ENCODE measurements around the gene DES.

GRCh38 chr2:219466816-219467735 is 48.9 kb downstream of the DES start:
- TF ChIP-seq CTCF (IDR thresholded peaks at IDR 0.05 in 2 of 3, conservative IDR thresholded peaks at IDR 0.05 in 1 of 3; ENCODE audit: borderline replicate concordance in 1 of 3, insufficient read depth in 1 of 3, low read depth in 2 of 3, low read length in 2 of 3) (no peak), POLR2A (IDR thresholded peaks at IDR 0.05; ENCODE audit: borderline replicate concordance, extremely low read depth, insufficient read depth, insufficient read length) (no peak), EZH2 (IDR thresholded peaks at IDR 0.05) (no peak), CEBPB (IDR thresholded peaks at IDR 0.05; ENCODE audit: low read depth) (no peak)

Data from HCT116 (cell line).